GOT3 (cell line): Measurements from ENCODE around the gene LRATD1.

ENCODE experiments used
- DNase-seq: peaks from one replicate; lab custom pipeline; 2025; ENCODE audit warnings: mixed read lengths; lab: John Stamatoyannopoulos, UW

LRATD1 gene

DNA sequence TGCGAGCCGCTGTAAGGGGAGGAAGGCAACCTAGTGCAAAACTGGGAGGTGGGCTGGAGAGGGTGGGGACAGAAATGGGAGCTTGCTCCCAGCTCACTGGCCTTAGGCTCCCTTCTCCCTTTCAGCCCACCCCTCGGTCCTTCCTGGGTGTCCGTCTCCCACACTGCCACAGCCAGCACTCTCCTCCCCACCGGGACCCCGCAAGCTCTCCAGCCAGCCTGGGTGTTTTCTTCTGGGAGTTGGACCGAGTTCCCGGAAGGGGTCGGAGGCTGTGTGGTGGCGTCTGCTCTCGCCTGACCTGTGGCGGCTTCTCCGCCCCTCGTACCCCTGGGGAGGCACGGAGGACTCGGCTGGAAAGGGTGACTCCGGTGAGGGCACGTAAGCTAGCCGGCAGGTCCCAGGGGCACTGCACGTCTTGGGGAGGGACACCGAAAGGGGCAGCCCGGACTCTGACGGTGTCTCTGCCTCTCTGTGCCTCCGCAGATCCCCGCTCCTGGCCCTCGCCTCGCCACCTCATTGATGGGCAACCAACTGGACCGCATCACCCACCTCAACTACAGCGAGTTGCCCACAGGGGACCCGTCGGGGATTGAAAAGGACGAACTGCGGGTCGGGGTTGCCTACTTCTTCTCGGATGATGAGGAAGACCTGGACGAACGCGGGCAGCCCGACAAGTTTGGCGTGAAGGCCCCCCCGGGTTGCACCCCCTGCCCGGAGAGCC, 1.1 kb downstream of the LRATD1 start:
- DNase-seq = no peak

- DNase-seq = no peak
These were observed 1.6 kb downstream of the LRATD1 start for GRCh38 chr2:14634182-14634488.

GRCh38 chr2:14634489-14635390, 2.2 kb downstream of the LRATD1 start:
- no peak for DNase-seq

DNA sequence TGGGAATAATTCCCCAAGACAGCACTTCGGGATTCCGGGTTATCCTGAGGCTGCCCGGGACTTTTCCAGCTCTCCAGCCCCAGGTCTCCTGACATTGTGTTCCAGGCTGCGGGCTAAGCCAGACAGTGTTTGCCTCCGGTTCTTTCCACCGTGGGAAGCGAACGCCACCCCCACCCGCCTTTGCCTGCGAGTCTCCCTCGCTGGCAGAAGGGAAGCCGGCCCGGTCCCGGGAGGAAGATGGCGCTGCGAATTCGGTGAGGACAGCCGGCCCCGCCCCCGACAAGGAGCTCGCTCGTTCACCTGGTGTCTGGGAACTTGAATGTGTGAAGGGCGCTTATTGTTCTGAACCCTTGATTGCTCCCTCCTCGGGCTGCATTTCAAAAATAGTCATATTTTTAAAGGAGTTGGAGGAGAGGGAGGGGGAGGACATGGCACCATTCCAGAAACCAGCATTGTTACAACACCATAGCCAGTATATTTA, 2.9 kb downstream of the LRATD1 start:
- no peak for DNase-seq

GRCh38 chr2:14638488-14638887, 6.0 kb downstream of the LRATD1 start:
- no peak for DNase-seq

DNA sequence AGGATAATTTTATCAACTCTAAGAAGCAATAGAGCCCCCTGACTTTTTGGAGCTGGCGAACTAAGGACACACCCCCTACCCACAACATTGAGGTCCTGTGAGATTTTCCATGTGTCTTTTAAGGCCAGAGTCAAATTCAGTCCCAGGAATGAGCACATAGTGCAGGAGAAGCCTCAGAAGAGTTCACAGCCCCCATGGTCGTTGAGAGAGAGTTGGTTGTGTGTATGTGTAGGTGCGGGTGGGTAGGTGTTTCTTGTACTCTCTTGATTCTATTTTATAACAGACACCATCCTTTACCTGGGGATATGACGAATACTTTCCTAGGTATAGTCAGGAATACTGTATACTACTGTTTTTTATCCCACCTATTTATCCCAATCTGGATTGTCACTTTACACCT, 8.6 kb downstream of the LRATD1 start:
- DNase-seq = no peak

DNA sequence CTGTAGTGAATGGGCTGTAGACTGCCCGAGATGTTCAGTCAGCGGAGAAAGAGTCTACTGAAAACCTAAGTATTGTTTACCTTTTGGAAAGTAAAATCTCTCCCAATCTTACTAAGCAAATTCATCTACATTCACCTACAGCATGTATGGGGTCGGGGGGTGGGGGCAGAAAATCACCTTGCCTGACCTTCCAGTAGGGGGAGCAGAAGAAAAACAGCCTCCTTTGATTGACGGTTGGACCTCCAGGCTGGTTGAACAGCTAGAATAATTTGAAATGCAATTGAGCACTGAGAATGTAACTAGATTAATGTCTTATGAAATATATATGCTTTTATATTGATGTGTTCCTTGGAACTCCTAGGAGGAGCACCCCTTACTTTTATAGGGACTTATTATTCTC, 10.0 kb downstream of the LRATD1 start:
- no peak for DNase-seq

- DNase-seq = no peak
These were observed 15.2 kb downstream of the LRATD1 start for GRCh38 chr2:14647714-14648113.

DNA sequence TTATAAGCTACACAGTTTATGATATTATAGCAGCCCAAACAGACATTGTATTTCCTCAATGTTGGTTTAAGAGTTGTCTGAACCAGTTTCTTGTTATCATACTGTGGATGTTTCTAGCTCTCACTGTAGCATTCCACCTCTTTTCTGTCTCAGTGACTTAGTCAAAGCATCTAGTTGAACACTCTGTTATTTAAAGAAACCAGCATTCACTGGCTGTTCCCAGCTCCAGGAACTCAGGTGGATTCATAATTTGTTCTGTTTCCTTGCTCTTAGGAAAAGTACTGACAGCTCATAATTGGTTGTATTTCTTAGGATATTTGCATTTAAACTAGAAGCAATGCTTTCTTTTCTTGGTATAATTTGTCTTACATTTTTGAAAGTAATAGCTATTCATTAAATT, 17.5 kb downstream of the LRATD1 start:
- no peak for DNase-seq

DNA sequence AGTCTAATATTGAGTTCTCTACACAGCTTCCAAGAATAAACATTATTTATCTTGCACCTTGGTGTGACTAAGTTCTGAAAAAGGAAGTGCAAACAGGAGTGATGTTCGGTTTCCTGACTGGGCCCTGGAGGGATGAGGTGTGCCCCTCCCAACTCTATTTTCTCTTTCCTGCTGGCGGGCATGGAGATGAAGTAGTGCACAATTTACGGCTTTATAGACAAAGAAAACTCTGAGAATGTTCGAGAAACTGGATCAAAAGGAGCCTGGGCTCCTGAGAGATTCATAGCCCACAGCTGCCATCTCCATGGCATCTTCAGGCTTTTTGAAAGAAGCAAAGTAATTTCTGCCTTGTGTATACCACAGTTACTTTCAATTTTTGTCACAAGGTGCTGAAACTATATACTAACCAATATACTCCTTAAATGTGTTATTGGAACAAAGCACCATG, 22.3 kb downstream of the LRATD1 start:
- no peak for DNase-seq

- DNase-seq = no peak
These were observed 23.6 kb downstream of the LRATD1 start for GRCh38 chr2:14656146-14656545.

GRCh38 chr2:14661163-14661562, 28.6 kb downstream of the LRATD1 start:
- DNase-seq = no peak

GRCh38 chr2:14673351-14673875, 40.9 kb downstream of the LRATD1 start:
- no peak for DNase-seq

DNA sequence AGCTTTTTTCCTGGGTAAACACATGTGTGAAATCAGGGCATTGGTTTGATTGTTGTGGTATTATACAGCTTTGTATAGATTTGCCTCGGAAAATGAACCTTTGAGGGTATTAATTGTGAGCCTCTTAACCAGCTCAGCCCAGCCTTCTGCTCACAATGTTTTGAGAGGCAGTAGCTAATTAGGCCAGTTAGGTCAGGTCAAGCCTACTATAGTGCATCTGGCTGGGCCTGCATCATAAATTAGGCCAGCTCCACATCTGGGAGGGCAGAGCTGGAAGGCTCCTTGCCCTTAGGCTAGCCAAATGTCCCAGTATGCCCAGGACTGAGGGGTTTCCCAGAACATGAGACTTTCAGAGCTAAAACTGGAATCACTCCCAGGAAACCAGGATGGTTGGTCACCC, 43.0 kb downstream of the LRATD1 start:
- DNase-seq = no peak

- no peak for DNase-seq
These were observed 43.9 kb downstream of the LRATD1 start for GRCh38 chr2:14676371-14676770.

DNA sequence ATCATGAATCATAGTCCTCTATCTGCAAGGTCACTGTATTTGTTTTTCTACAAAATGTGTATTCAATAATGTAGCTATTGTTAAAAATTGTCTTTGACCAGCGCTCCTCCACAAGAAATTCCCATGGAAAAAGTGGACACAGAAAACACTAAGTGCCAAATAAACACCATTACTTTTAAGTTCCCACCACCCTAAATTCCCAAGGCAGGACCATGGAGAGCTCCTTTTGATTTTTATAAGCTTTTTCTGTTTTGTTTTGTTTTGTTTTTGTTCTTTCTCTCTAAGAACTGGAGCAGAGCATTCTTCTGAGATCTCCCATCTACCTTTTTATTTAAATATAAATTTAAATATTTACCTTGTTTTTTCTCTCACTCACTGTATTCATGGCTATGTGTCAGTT, 44.5 kb downstream of the LRATD1 start:
- no peak for DNase-seq

- DNase-seq = no peak
These were observed 46.2 kb downstream of the LRATD1 start for GRCh38 chr2:14678761-14679160.

DNA sequence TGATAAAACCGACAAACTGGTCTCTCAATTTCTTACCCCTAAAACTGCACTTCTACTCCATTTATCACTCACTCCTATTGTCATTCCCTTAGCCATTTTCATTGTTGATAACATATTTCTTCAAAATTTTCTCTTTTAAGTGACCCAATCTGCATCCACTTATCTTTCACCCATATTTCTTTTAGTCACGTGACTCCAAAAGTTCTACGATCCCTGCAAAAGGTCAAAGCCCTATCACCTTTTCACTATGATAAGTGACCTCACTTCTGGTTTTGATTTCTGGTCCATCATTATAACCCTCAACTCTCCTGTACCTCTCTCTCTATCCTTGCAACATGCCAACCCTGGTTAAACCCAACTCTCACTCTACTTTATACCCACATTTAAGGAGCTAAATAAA, 49.1 kb downstream of the LRATD1 start:
- DNase-seq = no peak
